Panc1 (cell line): ENCODE measurements around the gene ENOX1. TPM values are rescaled to one million over a fixed set of nuclear protein-coding genes. Genes with fewer than 3 reads are reported as not detected.

ENCODE experiments used
- ATAC-seq: fragments of 200-7000 bp; cut with Tn5 transposase; 2 replicates; pipeline ENCODE4 v1.9.1; 2020; ENCODE audit warnings: mild to moderate bottlenecking, moderate library complexity
- BruUV-seq: library from RNA; stranded (reverse); fragments of 400-500 nt; replicated peaks from 2 replicates; lab custom pipeline; 2021; lab: Mats Ljungman, UMichigan
- CTCF ChIA-PET: fragments of 300-600 bp; sonication (Branson Sonifier 250); formaldehyde crosslinking; loops from one replicate; lab custom pipeline; 2022; ENCODE audit warnings: antibody characterized with exemption; lab: Charles Lee
- POLR2A ChIA-PET: fragments of 300-600 bp; sonication (Branson Sonifier 250); formaldehyde crosslinking; loops from one replicate; lab custom pipeline; 2022; ENCODE audit warnings: antibody characterized with exemption; lab: Charles Lee
- DNase-seq: peaks from one replicate; pipeline ENCODE4 v3.0.0-alpha.2; 2010; ENCODE audit warnings: low read depth, low spot score
- H3K27ac ChIP-seq: 2 replicates; pipeline ENCODE4 v1.5.1; 2011; ENCODE audit warnings: mild to moderate bottlenecking, low read length, inconsistent platforms
- H3K27me3 ChIP-seq: fragments of 200-500 bp; sonication (Bioruptor generic); 2 replicates; pipeline ENCODE4 v1.6.0; 2014; ENCODE audit warnings: low read length, inconsistent platforms; ENCODE audit not compliant: control insufficient read depth, insufficient read depth
- H3K36me3 ChIP-seq: fragments of 200-500 bp; sonication (Bioruptor generic); 2 replicates; pipeline ENCODE4 v1.5.1; 2014; ENCODE audit warnings: inconsistent platforms, mild to moderate bottlenecking, low read length, moderate library complexity; ENCODE audit not compliant: control insufficient read depth, insufficient read depth
- H3K4me1 ChIP-seq: 2 replicates; pipeline ENCODE4 v1.5.1; 2011; ENCODE audit warnings: inconsistent platforms, mild to moderate bottlenecking, low read length, moderate library complexity; ENCODE audit not compliant: control insufficient read depth, insufficient read depth
- H3K4me3 ChIP-seq, 2 experiments: 2 replicates each; pipeline ENCODE4 v1.5.1; 2011 to 2012; ENCODE audit warnings: low read depth in 2 of 2, low read length in 2 of 2, mild to moderate bottlenecking in 2 of 2, inconsistent platforms in 1 of 2, moderate library complexity in 1 of 2
- H3K9me3 ChIP-seq: fragments of 200-500 bp; sonication (Bioruptor generic); 2 replicates; pipeline ENCODE4 v1.5.1; 2014; ENCODE audit warnings: low read depth, mild to moderate bottlenecking, inconsistent platforms, low read length, moderate library complexity; ENCODE audit not compliant: control insufficient read depth, insufficient read depth
- CTCF ChIP-seq: fragments of 450-650 bp; IDR thresholded peaks from 2 replicates; pipeline ENCODE4 v1.5.1; 2017; ENCODE audit warnings: mild to moderate bottlenecking
- POLR2AphosphoS5 ChIP-seq: IDR thresholded peaks from 2 replicates; pipeline ENCODE4 v1.6.1; 2012; ENCODE audit warnings: mild to moderate bottlenecking, low read depth, low read length, moderate library complexity
- REST ChIP-seq, 2 experiments: IDR thresholded peaks; 2 replicates each; pipeline ENCODE4 v1.6.1; 2011 to 2012; ENCODE audit warnings: low read depth in 2 of 2, control low read depth in 1 of 2, low read length in 1 of 2, mild to moderate bottlenecking in 1 of 2, moderate library complexity in 1 of 2; ENCODE audit not compliant: insufficient read depth in 1 of 2
- SIN3A ChIP-seq: IDR thresholded peaks from 2 replicates; pipeline ENCODE4 v1.6.1; 2012; ENCODE audit warnings: low read depth, mild to moderate bottlenecking, low read length, moderate library complexity, borderline replicate concordance; ENCODE audit not compliant: insufficient read depth
- TCF7L2 ChIP-seq: IDR thresholded peaks from 2 replicates; pipeline ENCODE4 v1.6.1; 2011; ENCODE audit warnings: mild to moderate bottlenecking, low read depth, low read length, inconsistent platforms
- in situ Hi-C: cut with HindIII; loops from 2 replicates; pipeline ENCODE4 v1.10.0; 2016; ENCODE audit warnings: low sequenced_read_pairs, low pct_unique_long_range_greater_than_20kb
- intact Hi-C: fragments of 100-400 bp; cut with micrococcal nuclease; formaldehyde crosslinking; loops from one replicate; pipeline ENCODE4 v1.10.0; 2022; ENCODE audit not compliant: unreplicated experiment
- total RNA-seq: library from RNA; stranded (reverse); gene quantifications from one replicate; pipeline ENCODE4 v1.2.1, GENCODE V29; 2021; ENCODE audit not compliant: unreplicated experiment

The ENOX1 gene
- total RNA-seq, 1 experiment from 2014 or later, result 0.23 TPM

- Histone ChIP-seq H3K36me3 (no peaks in the 10 kb centered on the region), H3K4me1 (no peaks in the 10 kb centered on the region), H3K4me3 (no peak overlapping the region), H3K27ac (no peak overlapping the region), H3K27me3 (no peaks in the 10 kb centered on the region), H3K9me3 (no peaks in the 10 kb centered on the region)
- in situ Hi-C loops (no loop called here), intact Hi-C loops (no loop called here)
- CTCF ChIA-PET, result no interaction called here
- POLR2A ChIA-PET, result no interaction called here
- BruUV-seq, result no TSS peak
- ATAC-seq (no peak), DNase-seq (no peak)
- no peak for TF ChIP-seq TCF7L2
- no peak for TF ChIP-seq REST (IDR thresholded peaks at IDR 0.05; ENCODE audit: insufficient read depth in 1 of 2, low read depth in 2 of 2, low read length in 1 of 2)
- TF ChIP-seq POLR2AphosphoS5, result no peak
- TF ChIP-seq CTCF, result no peak
- no peak for TF ChIP-seq SIN3A
Measured at GRCh38 chr13:43551897-43552456, 234.8 kb downstream of the ENOX1 start.

- Histone ChIP-seq H3K9me3 (no peaks in the 10 kb centered on the region), H3K4me3 (no peak overlapping the region), H3K27me3 (no peaks in the 10 kb centered on the region), H3K27ac (no peak overlapping the region), H3K36me3 (no peaks in the 10 kb centered on the region), H3K4me1 (no peaks in the 10 kb centered on the region)
- DNase-seq (no peak), ATAC-seq (no peak)
- in situ Hi-C loops, result no loop called here
- intact Hi-C loops, result no loop called here
- POLR2A ChIA-PET, result no interaction called here
- CTCF ChIA-PET, result no interaction called here
- TF ChIP-seq POLR2AphosphoS5 (no peak), REST (IDR thresholded peaks at IDR 0.05; ENCODE audit: insufficient read depth in 1 of 2, low read depth in 2 of 2, low read length in 1 of 2) (no peak), SIN3A (no peak), CTCF (no peak), TCF7L2 (no peak)
- no TSS peak for BruUV-seq
Measured at GRCh38 chr13:43546816-43547215, 240.0 kb downstream of the ENOX1 start.
